Lung (tissue), 12 donors: Measurements from ENCODE around the gene COL4A4. TPM values are rescaled to one million over a fixed set of nuclear protein-coding genes. Genes with fewer than 3 reads are reported as not detected.

ENCODE experiments used
- ATAC-seq: fragments of 200-7000 bp; cut with Tn5 transposase; one replicate; pipeline ENCODE4 v1.9.1; 2020; ENCODE audit warnings: moderate number of reproducible peaks; ENCODE audit not compliant: insufficient read depth, low FRiP score
- DNase-seq, 3 donors: peaks; one replicate each; pipeline ENCODE4 v3.0.0-alpha.2; 2013 to 2017
- H3K27ac ChIP-seq, 2 donors: one replicate each; pipeline ENCODE4 v1.5.1; 2013; ENCODE audit warnings: mild to moderate bottlenecking in 2 of 2, moderate library complexity in 2 of 2, control low read depth in 1 of 2, inconsistent platforms in 1 of 2, low read depth in 1 of 2, low read length in 1 of 2
- H3K27me3 ChIP-seq, 3 donors: one replicate each; pipeline ENCODE4 v1.5.1; 2013; ENCODE audit warnings: low read length in 2 of 3; ENCODE audit not compliant: control insufficient read depth in 3 of 3, insufficient read depth in 3 of 3
- H3K36me3 ChIP-seq, 4 donors: one replicate each; pipeline ENCODE4 v1.5.1; 2013; ENCODE audit warnings: low read length in 4 of 4, mild to moderate bottlenecking in 1 of 4, moderate library complexity in 1 of 4; ENCODE audit not compliant: control insufficient read depth in 4 of 4, insufficient read depth in 4 of 4
- H3K4me1 ChIP-seq, 5 donors: one replicate each; pipeline ENCODE4 v1.5.1; 2013; ENCODE audit warnings: low read length in 5 of 5, mild to moderate bottlenecking in 2 of 5, moderate library complexity in 1 of 5; ENCODE audit not compliant: control insufficient read depth in 5 of 5, insufficient read depth in 5 of 5
- H3K4me3 ChIP-seq: one replicate; pipeline ENCODE4 v1.5.1; 2013; ENCODE audit warnings: mild to moderate bottlenecking, control low read depth, moderate library complexity
- H3K9ac ChIP-seq, 2 donors: one replicate each; pipeline ENCODE4 v1.5.1; 2013; ENCODE audit warnings: low read length in 2 of 2, control low read depth in 1 of 2; ENCODE audit not compliant: insufficient read depth in 1 of 2
- H3K9me3 ChIP-seq, 4 donors: one replicate each; pipeline ENCODE4 v1.5.1; 2013; ENCODE audit warnings: low read length in 3 of 4, mild to moderate bottlenecking in 1 of 4, moderate library complexity in 1 of 4; ENCODE audit not compliant: control insufficient read depth in 4 of 4, insufficient read depth in 3 of 4
- CTCF ChIP-seq: IDR thresholded peaks from 2 replicates; pipeline ENCODE4 v1.5.1; 2012; ENCODE audit warnings: mild to moderate bottlenecking; ENCODE audit errors: control extremely low read depth, extremely low read depth
- WGBS, 2 donors: extraction: QIAGEN DNeasy Blood & Tissue Kit; methylation state at CpG; one replicate each; pipeline ENCODE4 v1.1.7; 2013; 5-methylcytosine and 5-hydroxymethylcytosine counted together
- polyA plus RNA-seq, 2 donors: library from polyadenylated mRNA; stranded (reverse); fragments of 200-250 nt; gene quantifications; one replicate each; pipeline ENCODE4 v1.2.1, GENCODE V29; 2013
- total RNA-seq, 2 donors: library from RNA; depleted of rRNA in 1 of 2; stranded (reverse); fragments of >200 nt in 1 of 2; gene quantifications; one replicate each; pipeline ENCODE4 v1.2.1, GENCODE V29; 2014 to 2021
- donor health status: control.
- donor health status: control.
- donor health status: Bipolar disorder and iron deficiency.
- donor health status: healthy.
- donor health status: DM: yes; HTN: yes; CAD: no.

Gene COL4A4
- total and polyA plus RNA-seq, 4 donors = 2.7 to 20.1 (median 9.8) TPM

- Histone ChIP-seq H3K36me3 (peaks cover 0 to 1% (median 0%) of the 10 kb centered on the region in 4 donors), H3K4me3 (no peak overlapping the region), H3K4me1 (no peaks in the 10 kb centered on the region), H3K27me3 (peaks cover 0 to 14% (median 11%) of the 10 kb centered on the region in 3 donors), H3K9me3 (no peaks in the 10 kb centered on the region), H3K9ac (no peak overlapping the region), H3K27ac (no peak overlapping the region)
- ATAC-seq (no peak), DNase-seq (no peak)
- 86 to 89% methylated on average over 4 of the region's 4 CpGs for WGBS, 2 donors
- TF ChIP-seq CTCF = no peak
Observed at GRCh38 chr2:227123697-227124096, 40.3 kb downstream of the COL4A4 start.

- Histone ChIP-seq H3K9ac (no peak overlapping the region), H3K4me3 (no peak overlapping the region), H3K27me3 (no peaks in the 10 kb centered on the region), H3K27ac (no peak overlapping the region), H3K4me1 (peaks cover 0 to 3% (median 0%) of the 10 kb centered on the region in 5 donors), H3K9me3 (no peaks in the 10 kb centered on the region), H3K36me3 (peaks cover 0 to 1% (median 0%) of the 10 kb centered on the region in 4 donors)
- ATAC-seq = no peak
- DNase-seq = no peak
- no peak for TF ChIP-seq CTCF
Observed at GRCh38 chr2:227118353-227118752, 45.7 kb downstream of the COL4A4 start.

GRCh38 chr2:227117852-227118251 is 46.2 kb downstream of the COL4A4 start:
- 6 to 23% methylated on average over 3 of the region's 3 CpGs for WGBS, 2 donors
- Histone ChIP-seq H3K9me3 (no peaks in the 10 kb centered on the region), H3K36me3 (peaks cover 0 to 1% (median 0%) of the 10 kb centered on the region in 4 donors), H3K4me3 (no peak overlapping the region), H3K4me1 (peaks cover 0 to 3% (median 0%) of the 10 kb centered on the region in 5 donors), H3K27ac (no peak overlapping the region), H3K9ac (no peak overlapping the region), H3K27me3 (no peaks in the 10 kb centered on the region)
- peak in 1 of 3 donors; percentile 37 for DNase-seq
- TF ChIP-seq CTCF = no peak
- ATAC-seq = no peak

GRCh38 chr2:227117027-227117426 is 47.0 kb downstream of the COL4A4 start:
- Histone ChIP-seq H3K9ac (no peak overlapping the region), H3K27ac (no peak overlapping the region), H3K4me1 (peaks cover 0 to 3% (median 0%) of the 10 kb centered on the region in 5 donors), H3K4me3 (no peak overlapping the region), H3K9me3 (no peaks in the 10 kb centered on the region), H3K27me3 (no peaks in the 10 kb centered on the region), H3K36me3 (peaks cover 0 to 1% (median 0%) of the 10 kb centered on the region in 4 donors)
- ATAC-seq = no peak
- no peak for TF ChIP-seq CTCF
- no peak for DNase-seq
- 76 to 80% methylated on average over 1 of the region's 1 CpG for WGBS, 2 donors
